Activated CD4-positive, alpha-beta T cell treated with anti-CD3 and anti-CD28 coated beads for 24 hours (primary cell): ENCODE results near the gene LPAR3.
"Not testable (repeated sequence)": the region's sequence is repeated elsewhere in the genome, so short reads cannot be mapped to it uniquely, and the experiment has no call there.

Source experiments
- DNase-seq, 2 donors: peaks; one replicate each; pipeline ENCODE4 v3.0.0-alpha.2; 2020; ENCODE audit warnings: low read depth in 2 of 2

LPAR3 gene, protein sequence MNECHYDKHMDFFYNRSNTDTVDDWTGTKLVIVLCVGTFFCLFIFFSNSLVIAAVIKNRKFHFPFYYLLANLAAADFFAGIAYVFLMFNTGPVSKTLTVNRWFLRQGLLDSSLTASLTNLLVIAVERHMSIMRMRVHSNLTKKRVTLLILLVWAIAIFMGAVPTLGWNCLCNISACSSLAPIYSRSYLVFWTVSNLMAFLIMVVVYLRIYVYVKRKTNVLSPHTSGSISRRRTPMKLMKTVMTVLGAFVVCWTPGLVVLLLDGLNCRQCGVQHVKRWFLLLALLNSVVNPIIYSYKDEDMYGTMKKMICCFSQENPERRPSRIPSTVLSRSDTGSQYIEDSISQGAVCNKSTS

DNA sequence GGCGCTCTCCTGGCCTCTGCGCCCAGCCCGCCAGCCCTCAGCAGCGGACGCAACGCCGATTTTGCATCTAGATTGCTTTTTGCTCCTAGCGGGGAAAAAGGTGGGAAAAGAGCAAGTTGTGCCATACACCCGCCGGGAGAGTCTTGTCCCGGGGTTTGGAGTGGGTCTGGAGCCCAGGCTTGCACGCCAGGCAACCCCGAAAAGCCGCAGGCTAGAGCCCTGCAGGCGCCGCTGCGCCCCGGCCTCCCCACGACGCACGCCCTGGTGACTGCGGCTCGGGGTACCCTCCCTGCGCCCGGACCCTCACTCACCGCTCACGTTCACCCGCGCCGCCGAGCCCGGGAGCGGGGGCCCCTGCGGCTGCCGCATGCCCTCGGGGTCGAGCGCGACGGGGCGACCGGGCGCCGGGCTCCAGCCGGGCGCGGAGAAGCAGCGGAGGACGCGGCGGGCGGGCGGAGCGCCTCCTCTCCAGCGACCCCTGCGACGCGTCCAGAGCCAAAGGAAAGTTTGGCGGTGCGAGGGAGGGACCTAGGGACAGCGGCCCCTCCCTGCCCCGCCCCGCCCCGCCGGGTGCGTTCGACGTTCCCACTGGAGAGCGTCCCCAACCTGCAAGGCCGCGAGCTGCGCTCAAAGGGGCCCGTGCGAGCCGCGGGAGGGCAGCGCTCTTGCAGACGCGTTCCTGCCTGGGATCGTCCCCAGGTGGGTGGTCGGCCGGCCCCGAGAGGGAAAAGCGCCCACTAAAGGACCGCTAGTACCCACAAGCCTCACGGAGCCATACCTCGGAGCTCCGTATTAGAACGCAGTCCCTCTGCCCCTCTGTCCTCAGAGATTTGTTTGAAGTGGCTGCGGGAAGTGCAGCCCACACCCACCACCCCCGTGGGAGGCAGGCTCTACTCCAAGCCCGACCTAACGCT lies at the start of gene LPAR3:
TSS of gene LPAR3 (minus strand) at position 502 of the 914 bp plus-strand sequence. CDS start 27,086 bp downstream, outside the sequence.
- peak in 1 of 2 donors; percentile 15 for DNase-seq

DNA sequence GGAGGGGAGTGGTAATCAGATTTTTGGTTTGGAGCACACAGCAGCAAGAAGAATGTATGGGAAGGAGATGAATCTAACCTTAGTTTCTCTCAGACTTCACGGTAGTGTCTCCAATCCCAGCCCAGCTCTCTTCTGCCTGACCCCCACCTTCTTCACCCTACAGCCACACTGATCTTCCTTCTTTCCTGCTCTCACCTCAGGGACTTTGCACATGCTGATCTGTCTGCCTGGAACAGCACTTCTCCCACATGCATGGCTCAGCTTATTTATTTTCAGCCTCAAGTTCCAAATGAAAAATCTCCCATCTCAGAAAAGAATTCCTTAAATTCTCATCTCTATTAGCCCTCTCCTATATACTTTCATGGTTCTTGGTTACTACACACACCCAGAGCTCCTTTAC lies 48.8 kb upstream of the LPAR3 start:
- DNase-seq: no peak

DNA sequence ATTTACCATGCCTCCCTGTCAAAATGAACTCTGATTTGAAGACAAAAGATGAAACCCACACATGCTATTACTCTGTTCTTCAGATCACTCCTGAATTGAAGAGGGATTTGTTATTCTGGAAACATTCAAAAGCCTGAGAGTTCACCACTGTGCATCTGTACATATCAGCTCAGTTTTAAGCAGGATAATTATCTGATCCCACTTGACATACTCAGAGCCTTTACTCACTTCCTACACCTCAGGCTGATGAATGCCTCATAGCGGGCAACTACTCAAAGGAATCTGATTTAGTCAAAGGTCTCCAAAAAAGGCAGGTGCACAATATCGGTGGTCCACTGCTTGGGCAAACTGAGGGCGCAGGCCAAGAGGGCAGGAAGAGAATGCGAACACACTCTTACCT lies 47.5 kb upstream of the LPAR3 start:
- no peak for DNase-seq

DNA sequence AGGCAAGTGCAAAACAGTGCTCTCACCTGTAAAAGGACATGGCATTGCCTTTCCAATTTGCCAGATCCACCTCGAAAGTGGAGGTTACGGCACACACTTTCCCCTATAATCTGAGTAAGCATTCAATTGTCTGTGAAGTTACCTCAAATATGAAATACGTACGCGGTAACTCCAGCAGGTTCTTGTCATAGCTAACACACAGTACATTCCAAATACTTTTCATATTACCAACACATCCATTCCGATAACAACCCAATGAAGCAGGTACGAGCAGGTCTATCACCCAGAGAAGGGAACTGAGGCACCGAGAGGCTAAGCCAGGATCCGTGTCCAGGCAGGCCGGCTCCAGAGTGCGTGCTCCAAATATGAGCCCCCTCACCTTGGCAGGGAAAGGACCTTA lies 46.8 kb upstream of the LPAR3 start:
- no peak for DNase-seq

DNA sequence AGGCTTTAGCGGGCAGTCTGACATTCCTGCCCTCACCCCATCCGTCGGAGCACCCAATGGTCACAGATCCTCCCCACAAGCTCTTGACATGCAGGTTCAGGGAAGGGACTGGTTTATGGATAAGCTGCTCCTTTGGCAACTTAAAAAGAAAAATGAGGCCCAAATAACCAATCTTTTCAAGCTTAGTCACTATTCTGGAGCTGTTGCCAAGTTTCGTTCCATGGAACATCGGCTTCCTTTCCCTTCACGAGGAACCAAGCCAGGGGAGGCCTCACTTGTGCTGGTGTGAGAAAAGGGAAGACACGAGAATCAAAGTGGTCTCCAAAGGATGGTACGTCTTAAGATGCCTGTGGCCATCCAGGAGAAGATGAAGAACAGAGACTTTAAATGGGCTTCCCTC lies 46.1 kb upstream of the LPAR3 start:
- DNase-seq: no peak

GRCh38 chr1:84936116-84936810 lies 43.3 kb upstream of the LPAR3 start:
- no peak for DNase-seq

DNA sequence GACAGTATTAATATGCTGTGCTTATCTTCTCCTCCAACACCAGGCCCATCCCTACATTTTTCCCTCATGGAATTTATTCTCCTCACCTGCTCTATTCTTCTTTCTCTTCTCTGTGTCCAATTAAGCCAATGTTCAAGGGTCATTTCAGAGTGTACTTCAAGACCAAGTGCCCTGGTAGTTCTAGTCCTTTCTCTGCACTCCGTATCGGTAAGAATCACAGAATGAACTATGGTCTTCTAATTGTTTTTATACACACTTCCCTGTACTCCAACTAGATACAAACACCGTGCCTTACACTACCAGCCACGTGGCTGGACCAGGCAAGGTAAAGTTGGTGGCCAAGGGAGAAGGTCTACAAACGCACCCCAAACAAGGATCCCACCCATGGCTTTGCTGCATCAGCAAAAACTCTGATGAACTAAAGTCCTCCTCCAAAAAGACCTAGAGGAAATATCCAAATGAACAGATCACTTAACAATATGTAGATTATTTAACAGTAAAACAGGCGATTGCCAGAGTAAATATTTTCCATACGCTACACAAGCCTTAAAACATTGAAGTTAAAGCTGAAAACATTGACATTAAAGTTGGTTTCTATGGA lies 40.1 kb upstream of the LPAR3 start:
- no peak for DNase-seq

DNA sequence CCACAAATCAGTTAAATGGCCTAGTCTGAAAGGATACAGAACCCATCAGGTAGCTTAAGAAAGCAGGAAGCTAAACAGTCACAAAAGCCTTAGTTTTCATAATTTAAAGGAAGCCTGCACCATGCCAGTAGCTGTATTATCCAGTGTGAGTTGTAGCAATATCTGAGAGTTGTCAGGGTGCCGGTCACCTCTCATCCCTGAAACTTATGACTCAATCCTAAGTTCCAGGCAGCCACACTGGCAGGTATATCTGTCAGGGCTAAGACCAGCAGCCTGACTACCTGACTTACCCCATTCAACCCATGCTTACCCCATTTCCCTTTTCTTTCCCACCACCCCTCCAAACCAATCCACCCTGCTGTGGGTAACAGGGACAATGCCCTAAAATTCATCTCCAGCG lies 37.8 kb upstream of the LPAR3 start:
- DNase-seq: no peak

- DNase-seq: no peak
Observed at GRCh38 chr1:84930329-84930728, 37.3 kb upstream of the LPAR3 start.

DNA sequence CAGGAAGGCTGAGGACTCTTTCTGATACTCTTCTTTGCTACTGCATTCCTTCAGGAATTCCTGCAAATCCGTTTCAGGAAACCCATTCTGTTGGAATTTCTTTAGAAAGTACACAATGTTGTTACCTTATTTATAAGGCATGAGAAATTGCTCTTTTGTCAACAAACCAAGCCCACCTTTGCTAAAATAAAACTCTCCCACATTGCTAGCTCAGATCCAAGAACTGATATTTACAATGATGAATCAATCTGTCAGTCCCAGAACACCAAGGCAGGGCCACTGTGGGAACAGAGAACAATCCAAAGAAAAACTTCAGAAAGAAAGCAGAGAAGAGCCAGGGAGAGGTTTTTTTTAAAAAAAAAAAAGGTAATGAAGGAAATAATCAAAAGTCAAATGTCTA lies 36.6 kb upstream of the LPAR3 start:
- DNase-seq: no peak

GRCh38 chr1:84928979-84929378 lies 36.0 kb upstream of the LPAR3 start:
- no peak for DNase-seq

- DNase-seq: no peak
Observed at GRCh38 chr1:84923317-84923716, 30.3 kb upstream of the LPAR3 start.

- DNase-seq: no peak
Observed at GRCh38 chr1:84920159-84920558, 27.2 kb upstream of the LPAR3 start.

- DNase-seq: no peak
Observed at GRCh38 chr1:84919461-84919970, 26.5 kb upstream of the LPAR3 start.

DNA sequence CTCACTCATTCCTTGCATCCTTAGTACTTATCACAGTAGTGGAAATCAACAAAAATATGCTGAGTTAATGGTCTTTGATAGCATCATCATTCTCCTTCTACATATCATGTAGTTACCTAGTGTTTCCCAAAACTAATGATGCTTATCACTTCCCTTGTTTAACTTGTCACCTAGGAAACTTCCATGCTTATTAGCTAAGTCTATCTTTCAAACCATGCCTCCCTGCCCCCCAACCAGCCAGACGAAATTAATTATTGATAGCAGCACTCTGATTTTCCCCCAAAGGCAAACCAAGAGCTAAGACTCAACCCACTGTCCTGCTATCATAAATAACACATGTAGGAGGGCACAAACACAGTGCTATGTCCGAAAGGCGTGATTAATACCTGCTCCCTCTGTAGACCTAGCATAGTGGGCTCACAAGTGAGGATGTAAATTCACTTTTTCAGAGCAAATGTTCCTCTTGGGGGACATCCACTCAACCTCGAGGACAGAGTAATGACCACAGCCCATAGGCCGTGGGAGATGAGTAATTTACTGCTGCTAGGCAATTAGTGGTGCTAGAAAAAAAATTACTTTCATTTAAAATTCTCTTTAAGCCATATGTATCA lies 25.8 kb upstream of the LPAR3 start:
- DNase-seq: no peak

DNA sequence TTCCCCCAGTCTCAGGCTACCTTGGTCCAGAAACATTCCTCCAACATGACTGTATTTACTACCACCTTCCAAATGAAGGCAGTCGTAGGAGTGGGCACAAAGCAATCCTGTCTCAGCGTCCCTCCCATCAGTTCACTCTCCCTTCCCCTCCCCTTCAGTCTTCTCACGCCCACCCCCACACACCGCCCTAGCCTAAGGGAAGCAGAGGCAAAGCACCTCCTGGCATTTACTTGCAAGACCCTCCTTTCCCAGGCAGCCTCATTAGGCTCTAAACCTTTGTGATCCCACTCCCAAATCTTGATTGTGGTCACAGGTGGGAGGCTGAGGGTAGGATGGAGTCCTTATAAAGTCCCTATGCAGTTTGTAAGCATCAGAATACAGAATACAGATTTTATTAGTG lies 23.9 kb upstream of the LPAR3 start:
- no peak for DNase-seq

GRCh38 chr1:84913555-84913892 lies 20.5 kb upstream of the LPAR3 start:
- no peak for DNase-seq

- DNase-seq: no peak
Observed at GRCh38 chr1:84912726-84913554, 19.9 kb upstream of the LPAR3 start.

DNA sequence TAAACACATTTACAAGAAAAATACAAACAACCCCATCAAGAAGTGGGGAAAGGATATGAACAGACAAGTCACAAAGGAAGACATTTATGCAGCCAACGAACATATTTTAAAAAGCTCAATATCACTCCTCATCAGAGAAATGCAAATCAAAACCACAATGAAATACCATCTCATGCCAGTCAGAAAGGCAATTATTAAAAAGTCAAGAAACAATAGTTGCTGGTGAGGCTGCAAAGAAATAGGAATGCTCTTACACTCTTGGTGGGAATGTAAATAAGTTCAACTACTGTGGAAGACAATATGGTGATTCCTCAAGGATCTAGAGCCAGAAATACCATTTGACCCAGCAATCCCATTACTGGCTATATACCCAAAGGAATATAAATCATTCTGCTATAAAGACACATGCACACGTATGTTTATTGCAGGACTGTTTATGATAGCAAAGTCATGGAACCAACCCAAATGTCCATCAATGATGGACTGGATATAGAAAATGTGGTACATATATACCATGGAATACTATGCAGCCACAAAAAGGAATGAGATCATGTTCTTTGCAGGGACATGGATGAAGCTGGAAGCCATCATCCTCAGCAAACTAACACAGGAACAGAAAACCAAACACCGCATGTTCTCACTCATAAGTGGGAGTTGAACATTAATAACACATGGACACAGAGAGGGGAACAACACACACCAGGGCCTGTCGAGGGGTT lies 15.9 kb upstream of the LPAR3 start:
- not testable (repeated sequence) for DNase-seq
